ENCODE data around the gene LRRC36.

Gene LRRC36

DNA sequence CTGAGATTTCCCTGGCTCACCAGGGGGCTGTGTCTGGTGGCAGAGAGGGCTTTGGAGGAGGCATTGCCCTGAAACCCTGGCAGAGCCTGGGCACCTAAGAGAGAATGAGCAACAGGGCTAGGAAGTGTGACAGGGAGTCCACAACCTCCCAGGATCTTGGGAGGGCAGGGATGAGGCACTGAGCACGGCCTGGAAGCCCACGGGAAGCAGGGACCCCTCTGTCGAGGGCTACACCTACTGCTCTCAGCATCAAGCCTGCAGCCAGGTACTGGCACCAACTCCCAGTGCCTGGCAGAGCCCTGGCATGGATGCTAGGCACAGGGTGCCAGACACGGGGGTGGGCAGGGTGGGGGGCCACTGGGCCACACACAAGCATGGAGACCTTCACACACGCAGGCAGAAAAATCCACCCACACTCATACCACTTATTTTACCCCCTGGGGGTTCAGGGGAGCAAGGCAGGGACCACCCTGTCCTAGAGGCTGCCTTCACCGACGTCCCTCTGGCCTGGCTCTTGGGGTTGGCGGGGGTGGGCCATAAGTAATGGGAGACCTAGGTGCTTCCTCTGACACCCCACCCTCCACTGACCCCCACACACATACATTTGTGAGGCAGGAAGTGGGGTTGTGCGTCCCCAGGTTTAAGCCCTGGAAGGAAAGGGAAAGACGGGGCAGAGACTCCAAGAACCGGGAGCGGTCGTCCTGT lies 103.3 kb downstream of the LRRC36 start:
- Histone ChIP-seq H2AFZ (ENCODE audit: low read depth) (peak overlapping the region; percentile 52; the same call in 1 of the 2 replicates), H3K36me3 (ENCODE audit: insufficient read depth) (no peaks in the 10 kb centered on the region), H3K4me3 (IDR thresholded peaks at IDR 0.05; ENCODE audit: insufficient read depth, low read depth, low read length) (no peak overlapping the region), H3K9ac (no peak overlapping the region; the same call in 1 of the 2 replicates), H4K20me1 (ENCODE audit: insufficient read depth) (no peaks in the 10 kb centered on the region), H3K4me1 (ENCODE audit: low read depth, poor library complexity, severe bottlenecking) (no peaks in the 10 kb centered on the region), H3K79me2 (ENCODE audit: insufficient read depth, low read depth) (no peaks in the 10 kb centered on the region), H3K4me2 (0 out of 2 replicates have a peak overlapping the region, but pooled peaks have one; percentile 33), H3K27me3 (ENCODE audit: insufficient read depth, low read depth) (peaks cover 28% of the 10 kb centered on the region), H3K27ac (no peak overlapping the region)
- TF ChIP-seq CTCF (conservative IDR thresholded peaks at IDR 0.05; ENCODE audit: low read depth, low read length) = no peak

GRCh38 chr16:67430504-67430976 lies 103.9 kb downstream of the LRRC36 start:
- H4K20me1 ChIP-seq (ENCODE audit: insufficient read depth) = no peaks in the 10 kb centered on the region
- H3K79me2 ChIP-seq (ENCODE audit: insufficient read depth, low read depth) = no peaks in the 10 kb centered on the region
- no peaks in the 10 kb centered on the region for H3K4me1 ChIP-seq (ENCODE audit: low read depth, poor library complexity, severe bottlenecking)
- H3K9ac ChIP-seq = no peak overlapping the region; the same call in 1 of the 2 replicates
- no peak for TF ChIP-seq CTCF (conservative IDR thresholded peaks at IDR 0.05; ENCODE audit: low read depth, low read length)
- no peak overlapping the region for H3K4me3 ChIP-seq (IDR thresholded peaks at IDR 0.05; ENCODE audit: insufficient read depth, low read depth, low read length)
- H3K36me3 ChIP-seq (ENCODE audit: insufficient read depth) = no peaks in the 10 kb centered on the region
- H3K27ac ChIP-seq = no peak overlapping the region
- H2AFZ ChIP-seq (ENCODE audit: low read depth) = peak overlapping the region; percentile 52; the same call in 1 of the 2 replicates
- H3K27me3 ChIP-seq (ENCODE audit: insufficient read depth, low read depth) = peaks cover 22% of the 10 kb centered on the region
- peak overlapping the region; percentile 33; the same call in 1 of the 2 replicates for H3K4me2 ChIP-seq

GRCh38 chr16:67430977-67431774 lies 104.6 kb downstream of the LRRC36 start, which contains the start of gene HSD11B2:
HSD11B2 (plus strand) TSS chr16:67431121; CDS start chr16:67431249, 128 bp downstream.
- Histone ChIP-seq H4K20me1 (ENCODE audit: insufficient read depth) (no peaks in the 10 kb centered on the region), H3K79me2 (ENCODE audit: insufficient read depth, low read depth) (no peaks in the 10 kb centered on the region), H3K27ac (no peak within 1 kb of the TSS), H3K36me3 (ENCODE audit: insufficient read depth) (no peaks in the 10 kb centered on the region), H3K4me3 (IDR thresholded peaks at IDR 0.05; ENCODE audit: insufficient read depth, low read depth, low read length) (no peak within 1 kb of the TSS), H3K9ac (no peak within 1 kb of the TSS; the same call in 1 of the 2 replicates), H3K27me3 (ENCODE audit: insufficient read depth, low read depth) (peaks cover 22% of the 10 kb centered on the region), H2AFZ (ENCODE audit: low read depth) (peak within 1 kb of the TSS; percentile 52), H3K4me1 (ENCODE audit: low read depth, poor library complexity, severe bottlenecking) (no peaks in the 10 kb centered on the region), H3K4me2 (peak within 1 kb of the TSS; percentile 46)
- no peak for TF ChIP-seq CTCF (conservative IDR thresholded peaks at IDR 0.05; ENCODE audit: low read depth, low read length)

- no peaks in the 10 kb centered on the region for H3K79me2 ChIP-seq (ENCODE audit: insufficient read depth, low read depth)
- H3K36me3 ChIP-seq (ENCODE audit: insufficient read depth) = no peaks in the 10 kb centered on the region
- no peak overlapping the region for H3K9ac ChIP-seq
- H3K4me1 ChIP-seq (ENCODE audit: low read depth, poor library complexity, severe bottlenecking) = no peaks in the 10 kb centered on the region
- H2AFZ ChIP-seq (ENCODE audit: low read depth) = peak overlapping the region; percentile 49; the same call in 1 of the 2 replicates
- no peak overlapping the region for H3K4me3 ChIP-seq (IDR thresholded peaks at IDR 0.05; ENCODE audit: insufficient read depth, low read depth, low read length)
- H3K4me2 ChIP-seq = peak overlapping the region; percentile 46
- TF ChIP-seq CTCF (conservative IDR thresholded peaks at IDR 0.05; ENCODE audit: low read depth, low read length) = no peak
- H4K20me1 ChIP-seq (ENCODE audit: insufficient read depth) = no peaks in the 10 kb centered on the region
- no peak overlapping the region for H3K27ac ChIP-seq
- H3K27me3 ChIP-seq (ENCODE audit: insufficient read depth, low read depth) = peaks cover 22% of the 10 kb centered on the region
These were observed 105.3 kb downstream of the LRRC36 start for GRCh38 chr16:67431775-67432505.

Measured in KMS-11 (cell line).